AG04450 (cell line): ENCODE measurements around the gene SRSF10. TPM values are rescaled to one million over a fixed set of nuclear protein-coding genes. Genes with fewer than 3 reads are reported as not detected.

Experiments used
- CTCF ChIA-PET: fragments of 300-600, 350-600 bp; formaldehyde crosslinking; extraction: SDS; loops from one replicate; lab custom pipeline; 2022; ENCODE audit warnings: antibody characterized with exemption, inconsistent platforms; lab: Charles Lee
- POLR2A ChIA-PET: fragments of 350-600 bp; formaldehyde crosslinking; extraction: SDS; loops from one replicate; lab custom pipeline; 2021; ENCODE audit warnings: antibody characterized with exemption, inconsistent platforms; lab: Yijun Ruan, JAX
- DNase-seq: peaks from one replicate; pipeline ENCODE4 v3.0.0-alpha.2; 2011; ENCODE audit warnings: low read depth, low spot score
- H3K27ac ChIP-seq: one replicate; pipeline ENCODE4 v1.5.1; 2012; ENCODE audit warnings: low read depth, low read length, control low read depth
- H3K27me3 ChIP-seq: one replicate; pipeline ENCODE4 v1.6.0; 2012; ENCODE audit warnings: low read length; ENCODE audit not compliant: control insufficient read depth, insufficient read depth
- H3K4me3 ChIP-seq: 2 replicates; pipeline ENCODE4 v1.5.1; 2011; ENCODE audit warnings: mild to moderate bottlenecking, low read depth, low read length, control low read depth
- H3K9me3 ChIP-seq: 2 replicates; pipeline ENCODE4 v1.5.1; 2012; ENCODE audit warnings: low read length; ENCODE audit not compliant: control insufficient read depth, insufficient read depth
- polyA plus RNA-seq: library from polyadenylated mRNA; depleted of rRNA; stranded (reverse); fragments of >200 nt; gene quantifications from 2 replicates; pipeline ENCODE4 v1.2.3, GENCODE V29; 2011; rRNA removed
- small RNA-seq: library from RNA; depleted of rRNA; stranded (forward); fragments of <200 nt; gene quantifications from one replicate; pipeline ENCODE3, GENCODE V24; 2012; ENCODE audit warnings: low read depth; ENCODE audit not compliant: insufficient read length
- TF ChIP-seq, protein P1 (sequence below): IDR thresholded peaks from 2 replicates; pipeline ENCODE4 v1.5.1; 2011; ENCODE audit warnings: low read depth, low read length, control low read depth, inconsistent platforms

Gene SRSF10
- polyA plus RNA-seq, 1 experiment = 140 TPM

DNA sequence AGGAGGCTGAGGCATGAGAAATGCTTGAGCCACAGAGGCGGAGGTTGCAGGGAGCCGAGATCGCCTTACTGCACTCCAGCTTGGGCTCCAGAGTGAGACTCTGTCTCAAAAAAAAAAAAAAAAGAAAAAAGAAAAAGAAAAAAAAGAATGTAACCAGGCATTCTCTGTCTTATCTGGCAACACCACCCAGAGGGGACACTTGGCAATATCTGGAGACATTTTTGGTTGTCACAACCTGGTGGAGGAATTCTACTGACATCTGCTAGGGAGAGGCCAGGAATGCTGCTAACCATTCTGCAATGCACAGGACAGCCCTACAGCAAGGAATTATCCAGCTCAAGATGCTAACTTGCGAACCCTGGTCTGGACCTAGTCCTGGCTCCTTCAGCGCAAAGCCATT lies 64.7 kb downstream of the SRSF10 start:
- Histone ChIP-seq H3K4me3 (no peak overlapping the region), H3K27ac (no peak overlapping the region), H3K27me3 (peaks cover 2% of the 10 kb centered on the region), H3K9me3 (no peaks in the 10 kb centered on the region)
- TF ChIP-seq, protein P1, sequence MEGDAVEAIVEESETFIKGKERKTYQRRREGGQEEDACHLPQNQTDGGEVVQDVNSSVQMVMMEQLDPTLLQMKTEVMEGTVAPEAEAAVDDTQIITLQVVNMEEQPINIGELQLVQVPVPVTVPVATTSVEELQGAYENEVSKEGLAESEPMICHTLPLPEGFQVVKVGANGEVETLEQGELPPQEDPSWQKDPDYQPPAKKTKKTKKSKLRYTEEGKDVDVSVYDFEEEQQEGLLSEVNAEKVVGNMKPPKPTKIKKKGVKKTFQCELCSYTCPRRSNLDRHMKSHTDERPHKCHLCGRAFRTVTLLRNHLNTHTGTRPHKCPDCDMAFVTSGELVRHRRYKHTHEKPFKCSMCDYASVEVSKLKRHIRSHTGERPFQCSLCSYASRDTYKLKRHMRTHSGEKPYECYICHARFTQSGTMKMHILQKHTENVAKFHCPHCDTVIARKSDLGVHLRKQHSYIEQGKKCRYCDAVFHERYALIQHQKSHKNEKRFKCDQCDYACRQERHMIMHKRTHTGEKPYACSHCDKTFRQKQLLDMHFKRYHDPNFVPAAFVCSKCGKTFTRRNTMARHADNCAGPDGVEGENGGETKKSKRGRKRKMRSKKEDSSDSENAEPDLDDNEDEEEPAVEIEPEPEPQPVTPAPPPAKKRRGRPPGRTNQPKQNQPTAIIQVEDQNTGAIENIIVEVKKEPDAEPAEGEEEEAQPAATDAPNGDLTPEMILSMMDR = no peak
- POLR2A ChIA-PET = no interaction called here
- no peak for DNase-seq
- CTCF ChIA-PET = interaction anchor here (1.1 to 2.7 kb wide), 2 partner anchors 135 to 144 kb away, joined by 3 to 43 read pairs; no protein-coding TSS in a partner anchor

DNA sequence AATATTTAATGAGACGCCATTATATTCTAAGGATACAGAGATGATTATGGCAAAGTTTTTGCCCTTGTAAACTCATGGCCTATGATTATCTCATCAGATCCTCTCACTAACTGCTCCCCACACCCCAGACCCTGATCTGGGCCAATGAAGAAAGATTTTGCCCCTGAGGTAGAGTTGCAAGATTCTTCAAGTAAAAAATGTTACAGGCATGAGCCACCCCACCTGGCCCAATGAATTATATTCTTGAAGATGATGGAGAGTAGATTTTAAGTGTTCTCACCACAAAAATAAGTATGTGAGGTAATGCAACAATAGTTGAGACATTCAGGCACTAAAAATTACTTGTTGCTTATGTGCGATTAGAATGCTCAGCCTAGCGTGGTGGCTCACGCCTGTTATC lies 65.2 kb downstream of the SRSF10 start:
- Histone ChIP-seq H3K9me3 (no peaks in the 10 kb centered on the region), H3K27ac (no peak overlapping the region), H3K4me3 (no peak overlapping the region), H3K27me3 (peaks cover 2% of the 10 kb centered on the region)
- no peak for DNase-seq
- TF ChIP-seq, protein P1 = no peak
- CTCF ChIA-PET = interaction anchor here (2.7 kb wide), 1 partner anchor 144 kb away, joined by 43 read pairs; no protein-coding TSS in a partner anchor
- POLR2A ChIA-PET = no interaction called here

Small RNA genes within 50 kb of the gene (small RNA-seq; reads per million reads assigned to genes)
- not detected for gene MIR378F

Other genes with a start within 250 kb of the SRSF10 start
- gene ELOA, start 236.9 kb downstream of the SRSF10 start, polyA plus RNA-seq = 27.5 and 30.8 TPM in 2 replicates
- 32.4 and 41.1 TPM in 2 replicates for gene PITHD1, start 201.9 kb downstream of the SRSF10 start, polyA plus RNA-seq
- gene LYPLA2, start 189.2 kb downstream of the SRSF10 start, polyA plus RNA-seq = 27.1 and 37.8 TPM in 2 replicates
- gene GALE, start 179.6 kb downstream of the SRSF10 start, polyA plus RNA-seq = 19.2 and 21.0 TPM in 2 replicates
- gene HMGCL, start 154.9 kb downstream of the SRSF10 start, polyA plus RNA-seq = 38.8 and 39.5 TPM in 2 replicates
- gene FUCA1, start 112.0 kb downstream of the SRSF10 start, polyA plus RNA-seq = 2.9 and 3.9 TPM in 2 replicates
- not detected in 2 replicates for gene CNR2, start 67.0 kb downstream of the SRSF10 start, polyA plus RNA-seq
- gene PNRC2, start 20.5 kb downstream of the SRSF10 start, polyA plus RNA-seq = 96.0 and 107 TPM in 2 replicates
- not detected in 2 replicates for gene MYOM3, start 131.8 kb upstream of the SRSF10 start, polyA plus RNA-seq
- gene IL22RA1, start 162.8 kb upstream of the SRSF10 start, polyA plus RNA-seq = not detected in 2 replicates
- not detected in 2 replicates for gene IFNLR1, start 207.0 kb upstream of the SRSF10 start, polyA plus RNA-seq